Esophagus squamous epithelium (tissue), 5 donors: Measurements from ENCODE around the gene PRDM11. TPM values are rescaled to one million over a fixed set of nuclear protein-coding genes. Genes with fewer than 3 reads are reported as not detected.
A peak's percentile ranks its signal among the peaks of the same experiment; 100 is the strongest.

ENCODE experiments used
- DNase-seq: peaks from one replicate; lab custom pipeline; 2025; lab: John Stamatoyannopoulos, UW
- H3K27ac ChIP-seq, 4 donors: fragments of 200-600 bp; sonication (generic); one replicate each; pipeline ENCODE4 v1.5.1; 2016 to 2019; ENCODE audit warnings: mild to moderate bottlenecking in 1 of 4
- H3K27me3 ChIP-seq, 4 donors: fragments of 200-600 bp; sonication (generic); 1 replicate in 3 of 4; 2 replicates in 1 of 4; pipeline versions ENCODE4 v1.5.1 to v1.6.0; 2017 to 2021; ENCODE audit warnings: antibody characterized with exemption in 1 of 4
- H3K36me3 ChIP-seq, 3 donors: fragments of 200-600 bp; sonication (generic); one replicate each; pipeline ENCODE4 v1.5.1; 2016 to 2019
- H3K4me1 ChIP-seq, 3 donors: fragments of 200-600 bp; sonication (generic); one replicate each; pipeline ENCODE4 v1.5.1; 2017 to 2019
- H3K4me3 ChIP-seq, 4 donors: fragments of 200-600 bp; sonication (generic); 1 replicate in 3 of 4; 2 replicates in 1 of 4; pipeline ENCODE4 v1.5.1; 2016 to 2019; ENCODE audit warnings: mild to moderate bottlenecking in 2 of 4, moderate library complexity in 1 of 4
- H3K9me3 ChIP-seq, 3 donors: fragments of 200-600 bp; sonication (generic); one replicate each; pipeline ENCODE4 v1.5.1; 2016 to 2019
- CTCF ChIP-seq, 6 experiments: fragments of 450-650 bp in 4 of 6; fragments of 200-600 bp in 2 of 6; sonication (generic) in 2 of 6; IDR thresholded peaks; one replicate each; pipeline ENCODE4 v1.5.1; 2016 to 2019; ENCODE audit warnings: antibody characterized with exemption in 6 of 6, mild to moderate bottlenecking in 4 of 6, moderate library complexity in 4 of 6
- POLR2A ChIP-seq, 4 donors: fragments of 450-650 bp; IDR thresholded peaks; one replicate each; pipeline ENCODE4 v1.6.1; 2017; ENCODE audit warnings: antibody characterized with exemption in 4 of 4, mild to moderate bottlenecking in 4 of 4, moderate library complexity in 3 of 4
- WGBS, 2 donors: methylation state at CpG; one replicate each; pipeline ENCODE4 v1.1.5; 2018; 5-methylcytosine and 5-hydroxymethylcytosine counted together
- intact Hi-C: fragments of 100-400 bp; cut with DNase I; formaldehyde crosslinking; loops from one replicate; pipeline ENCODE4 v1.15.0; 2022
- total RNA-seq, 4 donors: library from RNA; depleted of rRNA; stranded (reverse); fragments of >200 nt; gene quantifications; one replicate each; pipeline ENCODE4 v1.1.0, GENCODE V29; 2016
- donor health status: DM: yes; HTN: yes; CAD: no.

Gene PRDM11
- total RNA-seq, 4 donors from 2014 or later: 3.9 to 13.9 (median 5.1) TPM

- H3K27ac ChIP-seq: peak overlapping the region; percentile 86 to 91 (median 90)
- no peak for DNase-seq
- intact Hi-C loops: no loop called here
- H3K4me1 ChIP-seq: peaks cover 11 to 41% (median 25%) of the 10 kb centered on the region in 3 donors
- 85 to 91% methylated on average over 8 to 10 of the region's 14 CpGs for whole genome bisulfite sequencing, 2 donors
- H3K36me3 ChIP-seq: peaks cover 0 to 50% (median 0%) of the 10 kb centered on the region in 3 donors
- H3K4me3 ChIP-seq: peak overlapping the region in 2 of 4 donors; percentile 74 to 78
- H3K27me3 ChIP-seq: no peaks in the 10 kb centered on the region
- TF ChIP-seq POLR2A (IDR thresholded peaks at IDR 0.05) (no peak), CTCF (IDR thresholded peaks at IDR 0.05) (no peak)
- no peaks in the 10 kb centered on the region for H3K9me3 ChIP-seq
Observed at GRCh38 chr11:45181889-45182550, 35.6 kb downstream of the PRDM11 start.

- DNase-seq: no peak
- 78 to 90% methylated on average over 2 to 4 of the region's 14 CpGs for WGBS, 2 donors
- Histone ChIP-seq H3K4me1 (peaks cover 11 to 38% (median 25%) of the 10 kb centered on the region in 3 donors), H3K4me3 (no peak overlapping the region), H3K36me3 (peaks cover 0 to 59% (median 0%) of the 10 kb centered on the region in 3 donors), H3K27me3 (no peaks in the 10 kb centered on the region), H3K9me3 (no peaks in the 10 kb centered on the region), H3K27ac (peak overlapping the region in 2 of 4 donors; percentile 20 to 91)
- intact Hi-C loops: no loop called here
- peak in 5 of 6 experiments; percentile 33 to 55 (median 39) for TF ChIP-seq CTCF (IDR thresholded peaks at IDR 0.05)
- TF ChIP-seq POLR2A (IDR thresholded peaks at IDR 0.05): no peak
Observed at GRCh38 chr11:45182902-45183301, 36.5 kb downstream of the PRDM11 start.

- no peaks in the 10 kb centered on the region for H3K27me3 ChIP-seq
- DNase-seq: no peak
- intact Hi-C loops: no loop called here
- 97 to 100% methylated on average over 2 of the region's 2 CpGs for WGBS, 2 donors
- H3K27ac ChIP-seq: no peak overlapping the region
- TF ChIP-seq POLR2A (IDR thresholded peaks at IDR 0.05) (no peak), CTCF (IDR thresholded peaks at IDR 0.05) (no peak)
- H3K36me3 ChIP-seq: peaks cover 0 to 76% (median 5%) of the 10 kb centered on the region in 3 donors
- H3K9me3 ChIP-seq: no peaks in the 10 kb centered on the region
- H3K4me3 ChIP-seq: no peak overlapping the region
- peaks cover 8 to 30% (median 25%) of the 10 kb centered on the region in 3 donors for H3K4me1 ChIP-seq
Observed at GRCh38 chr11:45184640-45185039, 38.2 kb downstream of the PRDM11 start.

GRCh38 chr11:45185228-45185729, 38.8 kb downstream of the PRDM11 start:
- no peaks in the 10 kb centered on the region for H3K9me3 ChIP-seq
- peaks cover 4 to 24% (median 19%) of the 10 kb centered on the region in 3 donors for H3K4me1 ChIP-seq
- TF ChIP-seq CTCF (IDR thresholded peaks at IDR 0.05) (no peak), POLR2A (IDR thresholded peaks at IDR 0.05) (no peak)
- no peaks in the 10 kb centered on the region for H3K27me3 ChIP-seq
- H3K36me3 ChIP-seq: peaks cover 0 to 82% (median 5%) of the 10 kb centered on the region in 3 donors
- H3K27ac ChIP-seq: no peak overlapping the region
- intact Hi-C loops: no loop called here
- H3K4me3 ChIP-seq: no peak overlapping the region
- no peak for DNase-seq

- Histone ChIP-seq H3K36me3 (peaks cover 0 to 99% (median 5%) of the 10 kb centered on the region in 3 donors), H3K27ac (no peak overlapping the region), H3K4me1 (peaks cover 0 to 6% (median 0%) of the 10 kb centered on the region in 3 donors), H3K9me3 (no peaks in the 10 kb centered on the region), H3K27me3 (no peaks in the 10 kb centered on the region), H3K4me3 (no peak overlapping the region)
- TF ChIP-seq POLR2A (IDR thresholded peaks at IDR 0.05): no peak
- TF ChIP-seq CTCF (IDR thresholded peaks at IDR 0.05): no peak
- DNase-seq: no peak
- 97 to 100% methylated on average over 3 of the region's 3 CpGs for WGBS, 2 donors
- intact Hi-C loops: no loop called here
Observed at GRCh38 chr11:45187375-45187774, 40.9 kb downstream of the PRDM11 start.
